ENCODE results near the gene GTF3A.

GTF3A gene

DNA sequence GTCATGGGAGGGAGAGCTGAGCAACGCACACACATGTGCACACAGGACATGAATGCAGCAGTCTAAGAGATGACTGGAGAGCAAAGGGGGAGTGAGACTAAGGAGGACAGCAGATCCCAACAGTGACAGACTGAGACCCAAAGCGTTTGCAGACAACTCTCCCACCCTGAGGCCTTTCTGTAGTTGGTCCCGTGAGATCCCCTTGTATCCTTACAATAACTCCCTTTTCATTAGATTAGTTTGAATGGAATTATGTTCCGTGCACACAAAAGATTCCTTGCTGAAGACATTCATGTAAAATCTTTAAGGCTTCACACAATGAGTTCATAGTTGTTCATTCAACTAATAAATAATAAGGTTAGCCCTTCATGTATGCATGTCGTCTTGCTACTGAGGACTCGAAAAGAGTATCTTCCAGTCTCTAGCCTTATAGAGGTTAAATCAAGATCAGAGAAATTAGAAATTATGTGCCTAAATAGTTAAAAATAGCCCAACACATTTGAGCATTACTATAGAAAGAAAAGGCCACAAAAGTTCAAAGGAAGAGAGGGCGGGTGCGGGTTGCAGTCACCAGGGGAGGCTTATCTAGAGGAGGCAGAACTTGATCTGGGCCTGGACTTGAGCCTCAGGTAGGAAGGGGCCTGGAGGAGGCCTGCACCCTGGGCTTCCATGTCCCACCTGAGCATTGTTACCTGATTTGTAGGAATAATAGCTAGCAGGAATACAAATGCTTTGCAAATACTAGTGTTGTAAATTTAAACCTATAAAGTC is 3.1 kb upstream of the GTF3A start:
- no peak for ATAC-seq (ENCODE audit: insufficient read depth, low read depth)
- Histone ChIP-seq H3K79me2 (ENCODE audit: insufficient read depth, low read length) (peaks cover 23% of the 10 kb centered on the region), H3K4me3 (ENCODE audit: low read depth in 1 of 2, low read length in 2 of 2) (no peak overlapping the region), H4K20me1 (ENCODE audit: insufficient read depth, low read length) (peaks cover 2% of the 10 kb centered on the region; the same call in 1 of the 2 replicates), H3K9me3 (ENCODE audit: insufficient read depth, low read length, severe bottlenecking) (no peaks in the 10 kb centered on the region), H3K36me3 (ENCODE audit: insufficient read depth, low read length) (peaks cover 11% of the 10 kb centered on the region), H3K27ac (ENCODE audit: low read length) (no peak overlapping the region), H3K27me3 (ENCODE audit: insufficient read depth, low read length, poor library complexity) (no peaks in the 10 kb centered on the region), H3K4me1 (ENCODE audit: insufficient read depth, low read length) (peaks cover 21% of the 10 kb centered on the region), H3K4me2 (ENCODE audit: insufficient read depth, low read length) (no peak overlapping the region), H3K9ac (ENCODE audit: low read depth, low read length) (no peak overlapping the region), H2AFZ (ENCODE audit: low read depth, low read length) (no peak overlapping the region)
- no peak for DNase-seq
- TF ChIP-seq EZH2 (IDR thresholded peaks at IDR 0.05; ENCODE audit: borderline replicate concordance, low read depth, low read length, severe bottlenecking), result no peak
- TF ChIP-seq, protein P1, sequence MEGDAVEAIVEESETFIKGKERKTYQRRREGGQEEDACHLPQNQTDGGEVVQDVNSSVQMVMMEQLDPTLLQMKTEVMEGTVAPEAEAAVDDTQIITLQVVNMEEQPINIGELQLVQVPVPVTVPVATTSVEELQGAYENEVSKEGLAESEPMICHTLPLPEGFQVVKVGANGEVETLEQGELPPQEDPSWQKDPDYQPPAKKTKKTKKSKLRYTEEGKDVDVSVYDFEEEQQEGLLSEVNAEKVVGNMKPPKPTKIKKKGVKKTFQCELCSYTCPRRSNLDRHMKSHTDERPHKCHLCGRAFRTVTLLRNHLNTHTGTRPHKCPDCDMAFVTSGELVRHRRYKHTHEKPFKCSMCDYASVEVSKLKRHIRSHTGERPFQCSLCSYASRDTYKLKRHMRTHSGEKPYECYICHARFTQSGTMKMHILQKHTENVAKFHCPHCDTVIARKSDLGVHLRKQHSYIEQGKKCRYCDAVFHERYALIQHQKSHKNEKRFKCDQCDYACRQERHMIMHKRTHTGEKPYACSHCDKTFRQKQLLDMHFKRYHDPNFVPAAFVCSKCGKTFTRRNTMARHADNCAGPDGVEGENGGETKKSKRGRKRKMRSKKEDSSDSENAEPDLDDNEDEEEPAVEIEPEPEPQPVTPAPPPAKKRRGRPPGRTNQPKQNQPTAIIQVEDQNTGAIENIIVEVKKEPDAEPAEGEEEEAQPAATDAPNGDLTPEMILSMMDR (IDR thresholded peaks at IDR 0.05; ENCODE audit: borderline replicate concordance, extremely low read depth, low read length, poor library complexity, severe bottlenecking), result no peak

DNA sequence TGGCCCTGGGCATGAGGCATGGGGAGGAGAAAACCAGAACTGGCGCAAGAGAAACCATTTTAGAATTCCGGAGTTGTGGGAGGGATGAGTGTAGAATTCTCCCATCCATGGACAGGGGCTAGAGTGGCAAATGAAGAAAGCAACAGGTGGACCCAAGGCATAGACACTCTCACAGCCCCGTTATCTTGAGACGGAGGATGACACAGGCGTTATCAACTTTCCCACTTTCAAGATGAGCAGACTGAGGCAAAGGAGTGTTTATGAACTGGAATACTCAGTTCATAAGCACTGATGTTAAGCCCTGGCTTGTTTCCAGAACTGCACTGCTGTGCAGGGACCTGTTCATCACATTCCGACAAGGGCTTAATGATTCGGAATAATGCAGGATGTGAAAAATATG is 1.1 kb upstream of the GTF3A start:
- H3K9ac ChIP-seq (ENCODE audit: low read depth, low read length), result peak overlapping the region; percentile 96; the same call in 1 of the 2 replicates
- no peak for TF ChIP-seq EZH2 (IDR thresholded peaks at IDR 0.05; ENCODE audit: borderline replicate concordance, low read depth, low read length, severe bottlenecking)
- TF ChIP-seq, protein P1 (IDR thresholded peaks at IDR 0.05; ENCODE audit: borderline replicate concordance, extremely low read depth, low read length, poor library complexity, severe bottlenecking), result no peak
- no peak for ATAC-seq (ENCODE audit: insufficient read depth, low read depth)
- H3K79me2 ChIP-seq (ENCODE audit: insufficient read depth, low read length), result peaks cover 43% of the 10 kb centered on the region
- no peak for DNase-seq
- H4K20me1 ChIP-seq (ENCODE audit: insufficient read depth, low read length), result peaks cover 22% of the 10 kb centered on the region
- H3K4me3 ChIP-seq (ENCODE audit: low read depth in 1 of 2, low read length in 2 of 2), result no peak overlapping the region
- H3K27me3 ChIP-seq (ENCODE audit: insufficient read depth, low read length, poor library complexity), result no peaks in the 10 kb centered on the region
- H3K36me3 ChIP-seq (ENCODE audit: insufficient read depth, low read length), result peaks cover 32% of the 10 kb centered on the region
- H2AFZ ChIP-seq (ENCODE audit: low read depth, low read length), result no peak overlapping the region
- no peak overlapping the region for H3K27ac ChIP-seq (ENCODE audit: low read length)
- H3K4me2 ChIP-seq (ENCODE audit: insufficient read depth, low read length), result no peak overlapping the region
- peaks cover 42% of the 10 kb centered on the region for H3K4me1 ChIP-seq (ENCODE audit: insufficient read depth, low read length)
- H3K9me3 ChIP-seq (ENCODE audit: insufficient read depth, low read length, severe bottlenecking), result no peaks in the 10 kb centered on the region

DNA sequence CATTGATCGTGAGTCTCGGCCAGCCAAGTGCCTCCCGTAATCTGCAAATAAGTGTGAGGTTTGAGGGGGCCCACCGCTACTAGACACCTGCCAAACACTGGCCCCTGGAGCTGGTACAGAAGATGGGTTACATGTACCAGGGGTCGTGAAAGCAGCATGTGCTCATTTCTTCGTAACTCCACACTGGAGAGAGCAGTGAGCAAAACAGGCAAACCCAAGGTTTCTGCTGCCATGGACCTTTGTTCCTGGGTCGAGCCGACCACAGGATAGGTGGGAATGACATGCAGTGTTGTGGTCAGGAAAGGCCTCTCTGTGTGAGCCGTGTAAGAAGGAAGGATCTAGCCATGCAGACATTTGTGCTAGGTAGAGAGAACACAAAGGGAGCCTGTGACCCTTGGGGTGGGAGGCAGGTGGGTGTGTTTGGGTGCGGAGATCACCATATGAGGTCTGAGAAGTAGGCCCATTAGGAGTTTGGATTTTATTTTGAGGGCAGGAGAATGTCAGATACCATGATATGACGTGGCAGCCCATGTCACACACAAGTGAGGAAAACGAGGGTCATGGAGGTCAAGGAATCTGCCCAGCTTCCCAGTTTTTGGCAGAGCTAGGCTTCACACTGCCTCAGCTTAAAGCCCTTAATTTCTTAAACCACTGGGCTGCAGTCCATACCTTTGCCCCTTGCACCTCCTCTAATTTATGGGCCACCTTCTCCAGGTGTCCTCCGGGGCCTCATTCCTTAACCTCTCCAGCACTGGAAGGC is 919 bp downstream of the GTF3A start:
- peak; percentile 47 for DNase-seq
- no peaks in the 10 kb centered on the region for H3K27me3 ChIP-seq (ENCODE audit: insufficient read depth, low read length, poor library complexity)
- H2AFZ ChIP-seq (ENCODE audit: low read depth, low read length), result peak overlapping the region; percentile 76; the same call in 1 of the 2 replicates
- H3K9ac ChIP-seq (ENCODE audit: low read depth, low read length), result peak overlapping the region; percentile 96
- H3K9me3 ChIP-seq (ENCODE audit: insufficient read depth, low read length, severe bottlenecking), result no peaks in the 10 kb centered on the region
- H3K4me1 ChIP-seq (ENCODE audit: insufficient read depth, low read length), result peaks cover 62% of the 10 kb centered on the region
- TF ChIP-seq, protein P1 (IDR thresholded peaks at IDR 0.05; ENCODE audit: borderline replicate concordance, extremely low read depth, low read length, poor library complexity, severe bottlenecking), result no peak
- no peak for TF ChIP-seq EZH2 (IDR thresholded peaks at IDR 0.05; ENCODE audit: borderline replicate concordance, low read depth, low read length, severe bottlenecking)
- peak; percentile 2; the same call in 2 of the 3 replicates for ATAC-seq (ENCODE audit: insufficient read depth, low read depth)
- H4K20me1 ChIP-seq (ENCODE audit: insufficient read depth, low read length), result peaks cover 35% of the 10 kb centered on the region
- peak overlapping the region; percentile 89 for H3K4me2 ChIP-seq (ENCODE audit: insufficient read depth, low read length)
- H3K27ac ChIP-seq (ENCODE audit: low read length), result peak overlapping the region; percentile 97
- H3K4me3 ChIP-seq (ENCODE audit: low read depth in 1 of 2, low read length in 2 of 2), result peak overlapping the region; percentile 51 to 87
- peaks cover 52% of the 10 kb centered on the region for H3K36me3 ChIP-seq (ENCODE audit: insufficient read depth, low read length)
- peaks cover 63% of the 10 kb centered on the region for H3K79me2 ChIP-seq (ENCODE audit: insufficient read depth, low read length)

All from DND-41 (cell line).